Panc1 (cell line): ENCODE results near the gene AGFG1. TPM values are rescaled to one million over a fixed set of nuclear protein-coding genes. Genes with fewer than 3 reads are reported as not detected.

Experiments used
- ATAC-seq: fragments of 200-7000 bp; cut with Tn5 transposase; 2 replicates; pipeline ENCODE4 v1.9.1; 2020; ENCODE audit warnings: mild to moderate bottlenecking, moderate library complexity
- BruUV-seq: library from RNA; stranded (reverse); fragments of 400-500 nt; replicated peaks from 2 replicates; lab custom pipeline; 2021; lab: Mats Ljungman, UMichigan
- CTCF ChIA-PET: fragments of 300-600 bp; sonication (Branson Sonifier 250); formaldehyde crosslinking; loops from one replicate; lab custom pipeline; 2022; ENCODE audit warnings: antibody characterized with exemption; lab: Charles Lee
- POLR2A ChIA-PET: fragments of 300-600 bp; sonication (Branson Sonifier 250); formaldehyde crosslinking; loops from one replicate; lab custom pipeline; 2022; ENCODE audit warnings: antibody characterized with exemption; lab: Charles Lee
- DNase-seq: peaks from one replicate; pipeline ENCODE4 v3.0.0-alpha.2; 2010; ENCODE audit warnings: low read depth, low spot score
- H3K27ac ChIP-seq: 2 replicates; pipeline ENCODE4 v1.5.1; 2011; ENCODE audit warnings: mild to moderate bottlenecking, low read length, inconsistent platforms
- H3K27me3 ChIP-seq: fragments of 200-500 bp; sonication (Bioruptor generic); 2 replicates; pipeline ENCODE4 v1.6.0; 2014; ENCODE audit warnings: low read length, inconsistent platforms; ENCODE audit not compliant: control insufficient read depth, insufficient read depth
- H3K36me3 ChIP-seq: fragments of 200-500 bp; sonication (Bioruptor generic); 2 replicates; pipeline ENCODE4 v1.5.1; 2014; ENCODE audit warnings: inconsistent platforms, mild to moderate bottlenecking, low read length, moderate library complexity; ENCODE audit not compliant: control insufficient read depth, insufficient read depth
- H3K4me1 ChIP-seq: 2 replicates; pipeline ENCODE4 v1.5.1; 2011; ENCODE audit warnings: inconsistent platforms, mild to moderate bottlenecking, low read length, moderate library complexity; ENCODE audit not compliant: control insufficient read depth, insufficient read depth
- H3K4me3 ChIP-seq, 2 experiments: 2 replicates each; pipeline ENCODE4 v1.5.1; 2011 to 2012; ENCODE audit warnings: low read depth in 2 of 2, low read length in 2 of 2, mild to moderate bottlenecking in 2 of 2, inconsistent platforms in 1 of 2, moderate library complexity in 1 of 2
- H3K9me3 ChIP-seq: fragments of 200-500 bp; sonication (Bioruptor generic); 2 replicates; pipeline ENCODE4 v1.5.1; 2014; ENCODE audit warnings: low read depth, mild to moderate bottlenecking, inconsistent platforms, low read length, moderate library complexity; ENCODE audit not compliant: control insufficient read depth, insufficient read depth
- POLR2AphosphoS5 ChIP-seq: IDR thresholded peaks from 2 replicates; pipeline ENCODE4 v1.6.1; 2012; ENCODE audit warnings: mild to moderate bottlenecking, low read depth, low read length, moderate library complexity
- SIN3A ChIP-seq: IDR thresholded peaks from 2 replicates; pipeline ENCODE4 v1.6.1; 2012; ENCODE audit warnings: low read depth, mild to moderate bottlenecking, low read length, moderate library complexity, borderline replicate concordance; ENCODE audit not compliant: insufficient read depth
- TCF7L2 ChIP-seq: IDR thresholded peaks from 2 replicates; pipeline ENCODE4 v1.6.1; 2011; ENCODE audit warnings: mild to moderate bottlenecking, low read depth, low read length, inconsistent platforms
- in situ Hi-C: cut with HindIII; loops from 2 replicates; pipeline ENCODE4 v1.10.0; 2016; ENCODE audit warnings: low sequenced_read_pairs, low pct_unique_long_range_greater_than_20kb
- intact Hi-C: fragments of 100-400 bp; cut with micrococcal nuclease; formaldehyde crosslinking; loops from one replicate; pipeline ENCODE4 v1.10.0; 2022; ENCODE audit not compliant: unreplicated experiment
- total RNA-seq: library from RNA; stranded (reverse); gene quantifications from one replicate; pipeline ENCODE4 v1.2.1, GENCODE V29; 2021; ENCODE audit not compliant: unreplicated experiment
- TF ChIP-seq, protein P1 (sequence below): fragments of 450-650 bp; IDR thresholded peaks from 2 replicates; pipeline ENCODE4 v1.5.1; 2017; ENCODE audit warnings: mild to moderate bottlenecking
- TF ChIP-seq, protein P2 (sequence below), 2 experiments: IDR thresholded peaks; 2 replicates each; pipeline ENCODE4 v1.6.1; 2011 to 2012; ENCODE audit warnings: low read depth in 2 of 2, control low read depth in 1 of 2, low read length in 1 of 2, mild to moderate bottlenecking in 1 of 2, moderate library complexity in 1 of 2; ENCODE audit not compliant: insufficient read depth in 1 of 2

Gene AGFG1
- total RNA-seq, 1 experiment from 2014 or later = 98.5 TPM

DNA sequence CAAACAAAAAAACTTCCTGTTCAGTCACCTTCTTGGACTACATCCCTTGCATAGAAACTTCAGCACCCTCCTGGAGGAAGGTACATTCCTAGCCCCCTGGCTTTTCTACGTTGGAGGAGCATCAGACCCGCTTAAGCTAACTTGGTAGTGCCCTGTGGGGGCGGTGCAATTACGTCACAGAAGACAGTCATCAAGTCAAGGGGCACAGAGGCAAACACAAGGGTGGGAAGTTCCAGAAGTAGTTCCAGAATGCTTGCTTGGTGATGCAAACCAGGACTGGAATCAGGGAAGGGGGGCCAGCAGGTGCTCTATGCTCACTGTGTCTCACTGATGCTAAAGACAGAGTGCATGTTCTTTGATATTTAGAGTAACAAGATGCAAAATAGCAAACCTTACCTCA, 15.2 kb upstream of the AGFG1 start:
- Histone ChIP-seq H3K27me3 (no peaks in the 10 kb centered on the region), H3K4me3 (no peak overlapping the region), H3K9me3 (no peaks in the 10 kb centered on the region), H3K4me1 (no peaks in the 10 kb centered on the region; the same call in 1 of the 2 replicates), H3K36me3 (no peaks in the 10 kb centered on the region), H3K27ac (no peak overlapping the region)
- no TSS peak for BruUV-seq
- intact Hi-C loops = no loop called here
- in situ Hi-C loops = no loop called here
- CTCF ChIA-PET = no interaction called here
- DNase-seq (no peak), ATAC-seq (no peak)
- TF ChIP-seq, protein P1, sequence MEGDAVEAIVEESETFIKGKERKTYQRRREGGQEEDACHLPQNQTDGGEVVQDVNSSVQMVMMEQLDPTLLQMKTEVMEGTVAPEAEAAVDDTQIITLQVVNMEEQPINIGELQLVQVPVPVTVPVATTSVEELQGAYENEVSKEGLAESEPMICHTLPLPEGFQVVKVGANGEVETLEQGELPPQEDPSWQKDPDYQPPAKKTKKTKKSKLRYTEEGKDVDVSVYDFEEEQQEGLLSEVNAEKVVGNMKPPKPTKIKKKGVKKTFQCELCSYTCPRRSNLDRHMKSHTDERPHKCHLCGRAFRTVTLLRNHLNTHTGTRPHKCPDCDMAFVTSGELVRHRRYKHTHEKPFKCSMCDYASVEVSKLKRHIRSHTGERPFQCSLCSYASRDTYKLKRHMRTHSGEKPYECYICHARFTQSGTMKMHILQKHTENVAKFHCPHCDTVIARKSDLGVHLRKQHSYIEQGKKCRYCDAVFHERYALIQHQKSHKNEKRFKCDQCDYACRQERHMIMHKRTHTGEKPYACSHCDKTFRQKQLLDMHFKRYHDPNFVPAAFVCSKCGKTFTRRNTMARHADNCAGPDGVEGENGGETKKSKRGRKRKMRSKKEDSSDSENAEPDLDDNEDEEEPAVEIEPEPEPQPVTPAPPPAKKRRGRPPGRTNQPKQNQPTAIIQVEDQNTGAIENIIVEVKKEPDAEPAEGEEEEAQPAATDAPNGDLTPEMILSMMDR = no peak
- no peak for TF ChIP-seq SIN3A
- no peak for TF ChIP-seq POLR2AphosphoS5
- no peak for TF ChIP-seq TCF7L2
- TF ChIP-seq, protein P2, sequence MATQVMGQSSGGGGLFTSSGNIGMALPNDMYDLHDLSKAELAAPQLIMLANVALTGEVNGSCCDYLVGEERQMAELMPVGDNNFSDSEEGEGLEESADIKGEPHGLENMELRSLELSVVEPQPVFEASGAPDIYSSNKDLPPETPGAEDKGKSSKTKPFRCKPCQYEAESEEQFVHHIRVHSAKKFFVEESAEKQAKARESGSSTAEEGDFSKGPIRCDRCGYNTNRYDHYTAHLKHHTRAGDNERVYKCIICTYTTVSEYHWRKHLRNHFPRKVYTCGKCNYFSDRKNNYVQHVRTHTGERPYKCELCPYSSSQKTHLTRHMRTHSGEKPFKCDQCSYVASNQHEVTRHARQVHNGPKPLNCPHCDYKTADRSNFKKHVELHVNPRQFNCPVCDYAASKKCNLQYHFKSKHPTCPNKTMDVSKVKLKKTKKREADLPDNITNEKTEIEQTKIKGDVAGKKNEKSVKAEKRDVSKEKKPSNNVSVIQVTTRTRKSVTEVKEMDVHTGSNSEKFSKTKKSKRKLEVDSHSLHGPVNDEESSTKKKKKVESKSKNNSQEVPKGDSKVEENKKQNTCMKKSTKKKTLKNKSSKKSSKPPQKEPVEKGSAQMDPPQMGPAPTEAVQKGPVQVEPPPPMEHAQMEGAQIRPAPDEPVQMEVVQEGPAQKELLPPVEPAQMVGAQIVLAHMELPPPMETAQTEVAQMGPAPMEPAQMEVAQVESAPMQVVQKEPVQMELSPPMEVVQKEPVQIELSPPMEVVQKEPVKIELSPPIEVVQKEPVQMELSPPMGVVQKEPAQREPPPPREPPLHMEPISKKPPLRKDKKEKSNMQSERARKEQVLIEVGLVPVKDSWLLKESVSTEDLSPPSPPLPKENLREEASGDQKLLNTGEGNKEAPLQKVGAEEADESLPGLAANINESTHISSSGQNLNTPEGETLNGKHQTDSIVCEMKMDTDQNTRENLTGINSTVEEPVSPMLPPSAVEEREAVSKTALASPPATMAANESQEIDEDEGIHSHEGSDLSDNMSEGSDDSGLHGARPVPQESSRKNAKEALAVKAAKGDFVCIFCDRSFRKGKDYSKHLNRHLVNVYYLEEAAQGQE (IDR thresholded peaks at IDR 0.05; ENCODE audit: insufficient read depth in 1 of 2, low read depth in 2 of 2, low read length in 1 of 2) = no peak
- POLR2A ChIA-PET = no interaction called here

DNA sequence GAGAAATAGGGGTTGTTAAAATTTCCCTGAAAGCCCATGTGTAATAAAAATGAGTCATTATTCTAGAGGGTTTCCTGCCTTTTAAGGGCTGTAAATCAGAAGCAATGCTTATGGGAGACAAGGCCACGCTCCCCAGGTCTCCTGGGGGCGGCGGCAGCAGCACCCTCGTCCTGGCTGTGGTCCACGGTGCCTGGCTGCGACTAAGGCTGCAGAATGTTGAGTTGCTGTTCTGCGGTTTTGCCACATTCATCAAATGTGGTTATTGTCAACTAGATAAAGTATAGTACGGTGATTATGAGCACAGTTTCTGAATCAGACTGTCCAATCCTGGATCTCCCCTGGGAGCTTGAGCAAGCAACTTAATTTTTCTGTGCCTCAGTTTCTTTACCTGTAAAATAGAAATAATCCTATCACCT, 11.9 kb upstream of the AGFG1 start:
- TF ChIP-seq SIN3A (no peak), POLR2AphosphoS5 (no peak), TCF7L2 (no peak)
- TF ChIP-seq, protein P2 (IDR thresholded peaks at IDR 0.05; ENCODE audit: insufficient read depth in 1 of 2, low read depth in 2 of 2, low read length in 1 of 2) = no peak
- TF ChIP-seq, protein P1 = no peak
- peaks cover 21% of the 10 kb centered on the region for H3K4me1 ChIP-seq
- BruUV-seq = no TSS peak
- intact Hi-C loops (no loop called here), in situ Hi-C loops (no loop called here)
- no peak overlapping the region for H3K27ac ChIP-seq
- ATAC-seq (no peak), DNase-seq (no peak)
- CTCF ChIA-PET = no interaction called here
- no peaks in the 10 kb centered on the region for H3K27me3 ChIP-seq
- no peak overlapping the region for H3K4me3 ChIP-seq
- POLR2A ChIA-PET = no interaction called here
- no peaks in the 10 kb centered on the region for H3K9me3 ChIP-seq
- H3K36me3 ChIP-seq = no peaks in the 10 kb centered on the region
